K562 (cell line): ENCODE measurements around the gene COQ5. TPM values are rescaled to one million over a fixed set of nuclear protein-coding genes. Genes with fewer than 3 reads are reported as not detected.

Source experiments
- ATF7 ChIP-seq: fragments of 450-650 bp; IDR thresholded peaks from 2 replicates; pipeline ENCODE4 v1.7.1; 2014; ENCODE audit warnings: mild to moderate bottlenecking, moderate library complexity
- COPS2 ChIP-seq: fragments of 450-650 bp; conservative IDR thresholded peaks from 2 replicates; pipeline ENCODE4 v1.6.1; 2016; ENCODE audit warnings: mild to moderate bottlenecking, moderate library complexity
- ELF2 ChIP-seq: fragments of 250-450 bp; sonication (Bioruptor Pico); IDR thresholded peaks from 2 replicates; pipeline ENCODE4 v1.5.0; 2021; ENCODE audit warnings: mild to moderate bottlenecking
- ELF4 ChIP-seq: fragments of 450-650 bp; formaldehyde crosslinking; IDR thresholded peaks from 2 replicates; pipeline ENCODE4 v1.4.0; 2022; ENCODE audit warnings: missing genetic modification characterization
- EP300 ChIP-seq: IDR thresholded peaks from 2 replicates; pipeline ENCODE4 v1.6.1; 2012; ENCODE audit warnings: low read length, improper control_type of control experiment
- GTF2A2 ChIP-seq: IDR thresholded peaks from 2 replicates; pipeline ENCODE4 v1.6.1; 2016; ENCODE audit warnings: mild to moderate bottlenecking, missing genetic modification characterization, missing compliant biosample characterization
- GTF2E2 ChIP-seq: fragments of 200-800 bp; sonication (Bioruptor generic); IDR thresholded peaks from 2 replicates; pipeline ENCODE4 v1.6.1; 2016; ENCODE audit warnings: missing genetic modification characterization, missing compliant biosample characterization
- HDAC1 ChIP-seq, 2 experiments: fragments of 450-650 bp; IDR thresholded peaks; 2 replicates each; pipeline ENCODE4 v1.6.1; 2016 to 2017; ENCODE audit warnings: inconsistent platforms in 1 of 2, mild to moderate bottlenecking in 1 of 2, moderate library complexity in 1 of 2
- MAZ ChIP-seq, 2 experiments: fragments of 450-650 bp in 1 of 2; sonication (generic) in 1 of 2; formaldehyde crosslinking; IDR thresholded peaks in 1 of 2; conservative IDR thresholded peaks in 1 of 2; 2 replicates each; pipeline versions ENCODE4 v1.4.0 to v1.5.0; 2020; ENCODE audit warnings: mild to moderate bottlenecking in 1 of 2, missing genetic modification reagents in 1 of 2
- NRF1 ChIP-seq, 2 experiments: fragments of 450-650 bp; IDR thresholded peaks in 1 of 2; conservative IDR thresholded peaks in 1 of 2; 2 replicates each; pipeline ENCODE4 v1.6.1; 2014; ENCODE audit warnings: mild to moderate bottlenecking in 2 of 2
- NUFIP1 ChIP-seq: fragments of 450-650 bp; IDR thresholded peaks from 2 replicates; pipeline ENCODE4 v1.6.1; 2018; ENCODE audit not compliant: partially characterized antibody
- PHF8 ChIP-seq: fragments of 200-600 bp; sonication (generic); IDR thresholded peaks from 2 replicates; pipeline ENCODE4 v1.6.1; 2012; ENCODE audit warnings: mixed run types, mild to moderate bottlenecking, inconsistent platforms, low read length, moderate library complexity, borderline replicate concordance
- POLR2G ChIP-seq: fragments of 200-400 bp; formaldehyde crosslinking; IDR thresholded peaks from 2 replicates; pipeline ENCODE4 v1.6.1; 2017; ENCODE audit warnings: low read depth, mild to moderate bottlenecking, antibody characterized with exemption, low read length, moderate library complexity
- RBM22 ChIP-seq: fragments of 200-400 bp; formaldehyde crosslinking; IDR thresholded peaks from 2 replicates; pipeline ENCODE4 v1.6.1; 2018; ENCODE audit warnings: low read length, low read depth; ENCODE audit not compliant: poor library complexity, severe bottlenecking
- SAFB ChIP-seq: fragments of 200-400 bp; formaldehyde crosslinking; IDR thresholded peaks from 2 replicates; pipeline ENCODE4 v1.6.1; 2017; ENCODE audit warnings: low read depth, low read length, borderline replicate concordance
- SOX6 ChIP-seq: fragments of 450-650 bp; IDR thresholded peaks from 2 replicates; pipeline ENCODE4 v1.6.1; 2014; ENCODE audit warnings: mild to moderate bottlenecking
- ZBTB7A ChIP-seq: IDR thresholded peaks from 2 replicates; pipeline ENCODE4 v1.6.1; 2011; ENCODE audit warnings: low read depth, mild to moderate bottlenecking, low read length, moderate library complexity, borderline replicate concordance; ENCODE audit not compliant: control insufficient read depth
- ZFX ChIP-seq: sonication (generic); formaldehyde crosslinking; IDR thresholded peaks from 2 replicates; pipeline ENCODE4 v1.8.0; 2022; ENCODE audit warnings: mild to moderate bottlenecking, missing genetic modification reagents, moderate library complexity
- ZNF133 ChIP-seq: fragments of 250-450 bp; sonication (Bioruptor Pico); IDR thresholded peaks from 2 replicates; pipeline ENCODE4 v1.4.0; 2020; ENCODE audit warnings: mild to moderate bottlenecking
- ZNF384 ChIP-seq: IDR thresholded peaks from 2 replicates; pipeline ENCODE4 v1.6.1; 2012; ENCODE audit warnings: low read depth, low read length, improper control_type of control experiment
- polyA plus RNA-seq, 8 experiments: library from polyadenylated mRNA; depleted of rRNA in 4 of 8; stranded (reverse) in 5 of 8; unstranded in 3 of 8; fragments of >200 nt; fragmentation: Nextera tagmentation in 2 of 8; fragmentation: Illumina TruSeq in 1 of 8; extraction: Ambion mirVana in 2 of 8; extraction: Trizol in 1 of 8; gene quantifications; 2 replicates each; pipeline versions ENCODE4 v1.2.1 to v1.2.3, GENCODE V29; 2011 to 2014; ENCODE audit warnings: inconsistent platforms in 1 of 8, missing spikeins in 1 of 8
- total RNA-seq, 7 experiments: library from RNA; depleted of rRNA in 6 of 7; stranded (reverse); fragments of >200 nt in 6 of 7; fragmentation: Illumina TruSeq in 2 of 7; extraction: Trizol in 2 of 7; gene quantifications; 2 replicates each; pipeline versions ENCODE4 v1.2.1 to v1.2.3, GENCODE V29; 2011 to 2021; ENCODE audit warnings: low replicate concordance in 1 of 7
- TF ChIP-seq, protein P1 (sequence below): sonication (generic); formaldehyde crosslinking; IDR thresholded peaks from 2 replicates; pipeline ENCODE4 v1.9.0; 2022; ENCODE audit warnings: mild to moderate bottlenecking, missing genetic modification reagents
- TF ChIP-seq, protein P2 (sequence below): fragments of 250-450 bp; sonication (Bioruptor Pico); IDR thresholded peaks from 2 replicates; pipeline ENCODE4 v1.5.0; 2020; ENCODE audit warnings: mild to moderate bottlenecking, borderline replicate concordance
- TF ChIP-seq, protein P3 (sequence below): fragments of 450-650 bp; formaldehyde crosslinking; IDR thresholded peaks from 2 replicates; pipeline ENCODE4 v1.4.0; 2020; ENCODE audit warnings: mild to moderate bottlenecking
- TF ChIP-seq, protein P4 (sequence below): fragments of 450-650 bp; IDR thresholded peaks from 2 replicates; pipeline ENCODE4 v1.6.1; 2016; ENCODE audit warnings: borderline replicate concordance

Gene COQ5
- total and polyA plus RNA-seq, 9 of the 15 experiments (the other 6 are each of a cell fraction or from before 2014, with no cell fraction given): 19.2 to 59.7 (median 30.4) TPM

DNA sequence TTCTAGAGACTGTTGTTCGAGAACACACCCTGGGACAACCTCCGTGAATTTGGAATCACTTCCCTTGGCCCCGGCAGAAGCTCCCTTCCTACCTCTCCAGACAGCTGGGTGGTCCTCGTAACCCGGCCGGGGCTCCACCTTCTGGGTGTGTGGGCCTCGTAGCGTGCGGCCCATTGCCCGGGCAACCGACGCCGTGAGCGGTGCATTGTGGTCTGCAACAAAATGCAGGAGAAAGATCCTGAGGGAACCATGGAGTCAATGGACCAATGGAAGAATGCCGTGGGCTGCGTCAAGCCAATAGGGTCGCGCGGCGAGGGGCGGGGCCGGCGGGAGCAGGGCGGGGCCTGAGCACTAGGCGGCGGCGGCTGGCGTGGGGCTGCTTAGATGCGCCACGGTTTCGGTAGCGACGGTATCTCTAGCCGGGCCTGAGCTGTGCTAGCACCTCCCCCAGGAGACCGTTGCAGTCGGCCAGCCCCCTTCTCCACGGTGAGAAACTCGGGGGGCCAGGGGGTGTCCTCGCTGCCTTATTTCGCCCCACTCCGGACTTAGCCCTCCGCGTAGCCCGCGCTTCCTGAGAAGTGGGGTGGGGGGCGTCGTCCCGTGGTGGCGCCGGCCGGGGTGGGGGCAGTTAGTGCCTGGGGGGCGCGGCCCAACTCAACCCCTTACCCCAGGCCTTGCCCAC is 33.1 kb downstream of the COQ5 start, which contains the start of gene DYNLL1 (continued):
- TF ChIP-seq GTF2E2 (tag): peak; percentile 75; the same call in 1 of the 2 replicates
- peak; percentile 78; the same call in 1 of the 2 replicates for TF ChIP-seq PHF8
- peak; percentile 40; the same call in 1 of the 2 replicates for TF ChIP-seq ZNF384
- TF ChIP-seq NRF1 (conservative IDR thresholded peaks at IDR 0.05 in 1 of 2, IDR thresholded peaks at IDR 0.05 in 1 of 2): peak; percentile 71
- TF ChIP-seq RBM22: peak; percentile 73
- peak; percentile 100 for TF ChIP-seq POLR2G
- TF ChIP-seq, protein P1, sequence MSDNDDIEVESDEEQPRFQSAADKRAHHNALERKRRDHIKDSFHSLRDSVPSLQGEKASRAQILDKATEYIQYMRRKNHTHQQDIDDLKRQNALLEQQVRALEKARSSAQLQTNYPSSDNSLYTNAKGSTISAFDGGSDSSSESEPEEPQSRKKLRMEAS (CRISPR knock-in tag): peak; percentile 79
- TF ChIP-seq ZFX (CRISPR knock-in tag): peak; percentile 83
- no peak for TF ChIP-seq SOX6
- no peak for TF ChIP-seq ZNF133 (CRISPR knock-in tag)
- TF ChIP-seq ELF2 (CRISPR knock-in tag): no peak
- no peak for TF ChIP-seq ELF4 (CRISPR knock-in tag)
- 0 out of 2 replicates have a peak, but pooled peaks have one; percentile 31 for TF ChIP-seq SAFB
- TF ChIP-seq GTF2A2 (tag): 0 out of 2 replicates have a peak, but pooled peaks have one; percentile 18
- TF ChIP-seq HDAC1 (IDR thresholded peaks at IDR 0.05): peak; percentile 34 to 99; a peak in 2 of 4 replicates
- peak; percentile 75; the same call in 1 of the 2 replicates for TF ChIP-seq ZBTB7A
- TF ChIP-seq, protein P2, sequence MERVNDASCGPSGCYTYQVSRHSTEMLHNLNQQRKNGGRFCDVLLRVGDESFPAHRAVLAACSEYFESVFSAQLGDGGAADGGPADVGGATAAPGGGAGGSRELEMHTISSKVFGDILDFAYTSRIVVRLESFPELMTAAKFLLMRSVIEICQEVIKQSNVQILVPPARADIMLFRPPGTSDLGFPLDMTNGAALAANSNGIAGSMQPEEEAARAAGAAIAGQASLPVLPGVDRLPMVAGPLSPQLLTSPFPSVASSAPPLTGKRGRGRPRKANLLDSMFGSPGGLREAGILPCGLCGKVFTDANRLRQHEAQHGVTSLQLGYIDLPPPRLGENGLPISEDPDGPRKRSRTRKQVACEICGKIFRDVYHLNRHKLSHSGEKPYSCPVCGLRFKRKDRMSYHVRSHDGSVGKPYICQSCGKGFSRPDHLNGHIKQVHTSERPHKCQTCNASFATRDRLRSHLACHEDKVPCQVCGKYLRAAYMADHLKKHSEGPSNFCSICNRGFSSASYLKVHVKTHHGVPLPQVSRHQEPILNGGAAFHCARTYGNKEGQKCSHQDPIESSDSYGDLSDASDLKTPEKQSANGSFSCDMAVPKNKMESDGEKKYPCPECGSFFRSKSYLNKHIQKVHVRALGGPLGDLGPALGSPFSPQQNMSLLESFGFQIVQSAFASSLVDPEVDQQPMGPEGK (CRISPR knock-in tag): 0 out of 2 replicates have a peak, but pooled peaks have one; percentile 33
- TF ChIP-seq, protein P3, sequence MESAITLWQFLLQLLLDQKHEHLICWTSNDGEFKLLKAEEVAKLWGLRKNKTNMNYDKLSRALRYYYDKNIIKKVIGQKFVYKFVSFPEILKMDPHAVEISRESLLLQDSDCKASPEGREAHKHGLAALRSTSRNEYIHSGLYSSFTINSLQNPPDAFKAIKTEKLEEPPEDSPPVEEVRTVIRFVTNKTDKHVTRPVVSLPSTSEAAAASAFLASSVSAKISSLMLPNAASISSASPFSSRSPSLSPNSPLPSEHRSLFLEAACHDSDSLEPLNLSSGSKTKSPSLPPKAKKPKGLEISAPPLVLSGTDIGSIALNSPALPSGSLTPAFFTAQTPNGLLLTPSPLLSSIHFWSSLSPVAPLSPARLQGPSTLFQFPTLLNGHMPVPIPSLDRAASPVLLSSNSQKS: no peak
- peak; percentile 71 for TF ChIP-seq ATF7
- peak; percentile 17; the same call in 1 of the 2 replicates for TF ChIP-seq EP300
- TF ChIP-seq, protein P4, sequence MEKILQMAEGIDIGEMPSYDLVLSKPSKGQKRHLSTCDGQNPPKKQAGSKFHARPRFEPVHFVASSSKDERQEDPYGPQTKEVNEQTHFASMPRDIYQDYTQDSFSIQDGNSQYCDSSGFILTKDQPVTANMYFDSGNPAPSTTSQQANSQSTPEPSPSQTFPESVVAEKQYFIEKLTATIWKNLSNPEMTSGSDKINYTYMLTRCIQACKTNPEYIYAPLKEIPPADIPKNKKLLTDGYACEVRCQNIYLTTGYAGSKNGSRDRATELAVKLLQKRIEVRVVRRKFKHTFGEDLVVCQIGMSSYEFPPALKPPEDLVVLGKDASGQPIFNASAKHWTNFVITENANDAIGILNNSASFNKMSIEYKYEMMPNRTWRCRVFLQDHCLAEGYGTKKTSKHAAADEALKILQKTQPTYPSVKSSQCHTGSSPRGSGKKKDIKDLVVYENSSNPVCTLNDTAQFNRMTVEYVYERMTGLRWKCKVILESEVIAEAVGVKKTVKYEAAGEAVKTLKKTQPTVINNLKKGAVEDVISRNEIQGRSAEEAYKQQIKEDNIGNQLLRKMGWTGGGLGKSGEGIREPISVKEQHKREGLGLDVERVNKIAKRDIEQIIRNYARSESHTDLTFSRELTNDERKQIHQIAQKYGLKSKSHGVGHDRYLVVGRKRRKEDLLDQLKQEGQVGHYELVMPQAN: peak; percentile 98
- no peak for TF ChIP-seq NUFIP1
- peak; percentile 58 to 91 for TF ChIP-seq MAZ (CRISPR knock-in tag; conservative IDR thresholded peaks at IDR 0.05 in 1 of 2, IDR thresholded peaks at IDR 0.05 in 1 of 2)
- TF ChIP-seq COPS2: no peak
